ENCODE data around the gene TNS3.

TNS3 gene

GRCh38 chr7:47414342-47415317, 167.3 kb downstream of the TNS3 start:
- Mint-ChIP-seq H3K27ac (no peak overlapping the region), H3K27me3 (ENCODE audit: low read depth) (no peaks in the 10 kb centered on the region), H3K9me3 (no peaks in the 10 kb centered on the region), H3K36me3 (ENCODE audit: low read depth) (no peaks in the 10 kb centered on the region), H3K4me1 (ENCODE audit: low read depth) (no peaks in the 10 kb centered on the region), H3K4me3 (no peak overlapping the region)

- Mint-ChIP-seq H3K27ac (no peak overlapping the region), H3K27me3 (ENCODE audit: low read depth) (no peaks in the 10 kb centered on the region), H3K4me3 (no peak overlapping the region), H3K9me3 (no peaks in the 10 kb centered on the region), H3K36me3 (ENCODE audit: low read depth) (no peaks in the 10 kb centered on the region), H3K4me1 (ENCODE audit: low read depth) (no peaks in the 10 kb centered on the region)
These were observed 168.2 kb downstream of the TNS3 start for GRCh38 chr7:47413526-47414341.

- Mint-ChIP-seq H3K9me3 (no peaks in the 10 kb centered on the region), H3K4me1 (ENCODE audit: low read depth) (no peaks in the 10 kb centered on the region), H3K27me3 (ENCODE audit: low read depth) (no peaks in the 10 kb centered on the region), H3K4me3 (no peak overlapping the region), H3K36me3 (ENCODE audit: low read depth) (no peaks in the 10 kb centered on the region), H3K27ac (no peak overlapping the region)
These were observed 170.0 kb downstream of the TNS3 start for GRCh38 chr7:47411901-47412300.

- Mint-ChIP-seq H3K27me3 (ENCODE audit: low read depth) (no peaks in the 10 kb centered on the region), H3K4me1 (ENCODE audit: low read depth) (no peaks in the 10 kb centered on the region), H3K4me3 (no peak overlapping the region), H3K9me3 (no peaks in the 10 kb centered on the region), H3K36me3 (ENCODE audit: low read depth) (no peaks in the 10 kb centered on the region), H3K27ac (no peak overlapping the region)
These were observed 170.5 kb downstream of the TNS3 start for GRCh38 chr7:47411281-47411869.

GRCh38 chr7:47408675-47409074, 173.2 kb downstream of the TNS3 start:
- Mint-ChIP-seq H3K27ac (no peak overlapping the region), H3K4me1 (ENCODE audit: low read depth) (no peaks in the 10 kb centered on the region), H3K9me3 (no peaks in the 10 kb centered on the region), H3K36me3 (ENCODE audit: low read depth) (no peaks in the 10 kb centered on the region), H3K27me3 (ENCODE audit: low read depth) (no peaks in the 10 kb centered on the region), H3K4me3 (no peak overlapping the region)

- Mint-ChIP-seq H3K9me3 (no peaks in the 10 kb centered on the region), H3K4me3 (no peak overlapping the region), H3K4me1 (ENCODE audit: low read depth) (no peaks in the 10 kb centered on the region), H3K27ac (no peak overlapping the region), H3K36me3 (ENCODE audit: low read depth) (no peaks in the 10 kb centered on the region), H3K27me3 (ENCODE audit: low read depth) (no peaks in the 10 kb centered on the region)
These were observed 173.9 kb downstream of the TNS3 start for GRCh38 chr7:47407821-47408674.

- no peak overlapping the region for H3K4me3 Mint-ChIP-seq
- no peaks in the 10 kb centered on the region for H3K36me3 Mint-ChIP-seq (ENCODE audit: low read depth)
- no peaks in the 10 kb centered on the region for H3K9me3 Mint-ChIP-seq
- no peaks in the 10 kb centered on the region for H3K27me3 Mint-ChIP-seq (ENCODE audit: low read depth)
- no peaks in the 10 kb centered on the region for H3K4me1 Mint-ChIP-seq (ENCODE audit: low read depth)
- no peak overlapping the region for H3K27ac Mint-ChIP-seq
These were observed 174.8 kb downstream of the TNS3 start for GRCh38 chr7:47407136-47407535.

GRCh38 chr7:47406801-47407129, 175.1 kb downstream of the TNS3 start:
- Mint-ChIP-seq H3K27me3 (ENCODE audit: low read depth) (no peaks in the 10 kb centered on the region), H3K27ac (no peak overlapping the region), H3K9me3 (no peaks in the 10 kb centered on the region), H3K36me3 (ENCODE audit: low read depth) (no peaks in the 10 kb centered on the region), H3K4me3 (no peak overlapping the region), H3K4me1 (ENCODE audit: low read depth) (no peaks in the 10 kb centered on the region)

- Mint-ChIP-seq H3K27me3 (ENCODE audit: low read depth) (no peaks in the 10 kb centered on the region), H3K36me3 (ENCODE audit: low read depth) (no peaks in the 10 kb centered on the region), H3K4me1 (ENCODE audit: low read depth) (no peaks in the 10 kb centered on the region), H3K4me3 (no peak overlapping the region), H3K27ac (no peak overlapping the region), H3K9me3 (no peaks in the 10 kb centered on the region)
These were observed 175.8 kb downstream of the TNS3 start for GRCh38 chr7:47405921-47406800.

GRCh38 chr7:47405286-47405904, 176.5 kb downstream of the TNS3 start:
- Mint-ChIP-seq H3K27ac (no peak overlapping the region), H3K4me1 (ENCODE audit: low read depth) (no peaks in the 10 kb centered on the region), H3K4me3 (no peak overlapping the region), H3K27me3 (ENCODE audit: low read depth) (no peaks in the 10 kb centered on the region), H3K9me3 (no peaks in the 10 kb centered on the region), H3K36me3 (ENCODE audit: low read depth) (no peaks in the 10 kb centered on the region)

GRCh38 chr7:47404010-47404409, 177.9 kb downstream of the TNS3 start:
- Mint-ChIP-seq H3K9me3 (no peaks in the 10 kb centered on the region), H3K27me3 (ENCODE audit: low read depth) (no peaks in the 10 kb centered on the region), H3K4me1 (ENCODE audit: low read depth) (no peaks in the 10 kb centered on the region), H3K27ac (no peak overlapping the region), H3K36me3 (ENCODE audit: low read depth) (no peaks in the 10 kb centered on the region), H3K4me3 (no peak overlapping the region)

GRCh38 chr7:47402941-47403866, 178.7 kb downstream of the TNS3 start:
- no peaks in the 10 kb centered on the region for H3K27me3 Mint-ChIP-seq (ENCODE audit: low read depth)
- no peaks in the 10 kb centered on the region for H3K4me1 Mint-ChIP-seq (ENCODE audit: low read depth)
- no peak overlapping the region for H3K4me3 Mint-ChIP-seq
- H3K27ac Mint-ChIP-seq, result no peak overlapping the region
- H3K9me3 Mint-ChIP-seq, result no peaks in the 10 kb centered on the region
- no peaks in the 10 kb centered on the region for H3K36me3 Mint-ChIP-seq (ENCODE audit: low read depth)

Data from T-helper 1 cell treated with Interleukin-12 subunit alpha and Interleukin-12 subunit beta and Interleukin-4 antibody, amounts not matched to agents 30 μg/mL and 1 μg/mL, for 36 hours (primary cell).